Suppressor macrophage treated with lipopolysaccharide for 1 hour (primary cell): Measurements from ENCODE around the gene AGAP2.
"Not testable (repeated sequence)": the region's sequence is repeated elsewhere in the genome, so short reads cannot be mapped to it uniquely, and the experiment has no call there.

Source experiments
- DNase-seq, 3 donors: peaks; one replicate each; pipeline ENCODE4 v3.0.0-alpha.2; 2020 to 2022

Gene AGAP2

DNA sequence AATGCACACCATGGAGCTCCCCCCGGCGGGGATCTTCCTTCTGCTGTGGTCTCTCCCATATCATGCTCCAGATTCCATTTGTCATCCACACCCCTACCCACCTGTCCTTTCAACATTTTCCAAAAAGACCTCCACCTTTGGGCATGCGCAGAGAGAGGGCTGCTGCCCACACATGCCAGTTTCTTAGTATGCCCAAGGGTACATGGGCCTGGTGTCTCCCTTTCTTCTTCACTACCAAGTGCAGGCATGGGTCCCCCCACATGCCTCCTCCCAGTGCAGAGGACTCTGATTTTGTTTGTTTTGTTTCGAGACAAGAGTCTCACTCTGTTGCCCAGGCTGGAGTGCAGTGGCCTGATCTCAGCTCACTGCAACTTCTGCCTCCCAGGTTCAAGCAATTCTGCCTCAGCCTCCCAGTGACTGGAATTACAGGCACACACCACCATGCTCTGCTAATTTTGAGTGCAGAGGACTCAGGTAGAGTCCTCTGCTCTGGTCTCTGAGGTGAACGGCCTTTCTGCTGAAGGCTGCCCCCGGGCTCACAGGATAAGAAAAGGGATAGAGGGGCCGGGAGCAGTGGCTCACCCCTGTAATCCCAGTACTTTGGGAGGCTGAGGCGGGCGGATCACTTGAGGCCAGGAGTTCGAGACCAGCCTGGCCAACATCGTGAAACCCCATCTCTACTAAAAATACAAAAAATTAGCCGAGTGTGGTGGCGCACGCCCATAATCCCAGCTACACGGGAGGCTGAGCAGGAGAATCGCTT is 16.5 kb downstream of the AGAP2 start:
- not testable (repeated sequence) for DNase-seq

DNA sequence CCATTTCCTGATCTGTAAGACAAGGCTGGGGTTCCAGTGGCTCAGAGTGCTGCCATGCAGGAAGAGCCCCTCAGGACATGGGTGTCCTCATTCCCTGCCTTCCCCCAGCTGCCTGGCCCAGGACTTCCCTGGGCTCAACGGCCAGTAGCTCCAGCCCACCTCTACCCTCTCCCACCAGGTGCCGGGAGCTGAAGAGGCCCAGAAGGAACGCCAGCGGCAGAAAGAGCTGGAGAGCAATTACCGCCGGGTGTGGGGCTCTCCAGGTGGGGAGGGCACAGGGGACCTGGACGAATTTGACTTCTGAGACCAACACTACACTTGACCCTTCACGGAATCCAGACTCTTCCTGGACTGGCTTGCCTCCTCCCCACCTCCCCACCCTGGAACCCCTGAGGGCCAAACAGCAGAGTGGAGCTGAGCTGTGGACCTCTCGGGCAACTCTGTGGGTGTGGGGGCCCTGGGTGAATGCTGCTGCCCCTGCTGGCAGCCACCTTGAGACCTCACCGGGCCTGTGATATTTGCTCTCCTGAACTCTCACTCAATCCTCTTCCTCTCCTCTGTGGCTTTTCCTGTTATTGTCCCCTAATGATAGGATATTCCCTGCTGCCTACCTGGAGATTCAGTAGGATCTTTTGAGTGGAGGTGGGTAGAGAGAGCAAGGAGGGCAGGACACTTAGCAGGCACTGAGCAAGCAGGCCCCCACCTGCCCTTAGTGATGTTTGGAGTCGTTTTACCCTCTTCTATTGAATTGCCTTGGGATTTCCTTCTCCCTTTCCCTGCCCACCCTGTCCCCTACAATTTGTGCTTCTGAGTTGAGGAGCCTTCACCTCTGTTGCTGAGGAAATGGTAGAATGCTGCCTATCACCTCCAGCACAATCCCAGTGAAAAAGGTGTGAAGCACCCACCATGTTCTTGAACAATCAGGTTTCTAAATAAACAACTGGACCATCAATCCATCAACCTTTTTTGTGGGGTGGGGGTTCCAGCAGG is 17.6 kb downstream of the AGAP2 start:
- DNase-seq: no peak

DNA sequence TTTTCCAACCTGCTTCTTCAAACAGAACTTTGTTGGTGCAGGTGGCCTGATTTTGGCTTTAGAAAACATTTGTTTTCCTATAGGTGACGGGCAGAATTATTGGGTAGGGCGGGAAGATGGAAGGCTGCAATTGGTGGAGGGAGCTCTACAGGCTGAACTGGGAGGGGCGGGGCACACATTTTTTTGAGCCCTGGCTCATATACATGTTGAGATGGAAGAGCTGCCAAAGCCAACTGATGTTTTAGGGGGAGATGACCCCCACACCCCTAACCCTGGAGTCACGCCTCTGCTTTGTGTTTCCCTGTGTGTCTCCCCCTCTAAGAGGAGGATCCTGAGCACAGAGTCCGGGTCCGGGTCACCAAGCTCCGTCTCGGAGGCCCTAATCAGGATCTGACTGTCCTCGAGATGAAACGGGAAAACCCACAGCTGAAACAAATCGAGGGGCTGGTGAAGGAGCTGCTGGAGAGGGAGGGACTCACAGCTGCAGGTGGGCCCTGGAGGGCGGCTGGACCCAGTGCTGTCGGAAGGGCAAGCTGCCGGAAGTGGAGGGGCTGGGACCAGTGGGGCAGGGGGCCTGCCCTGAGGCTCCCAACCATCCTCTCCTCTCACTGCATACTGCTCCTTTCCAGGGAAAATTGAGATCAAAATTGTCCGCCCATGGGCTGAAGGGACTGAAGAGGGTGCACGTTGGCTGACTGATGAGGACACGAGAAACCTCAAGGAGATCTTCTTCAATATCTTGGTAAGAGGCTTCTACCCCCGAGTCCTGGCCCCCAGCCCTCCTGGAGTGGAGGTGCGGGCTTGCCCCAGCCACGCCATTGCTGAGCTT is 18.6 kb downstream of the AGAP2 start:
- no peak for DNase-seq

DNA sequence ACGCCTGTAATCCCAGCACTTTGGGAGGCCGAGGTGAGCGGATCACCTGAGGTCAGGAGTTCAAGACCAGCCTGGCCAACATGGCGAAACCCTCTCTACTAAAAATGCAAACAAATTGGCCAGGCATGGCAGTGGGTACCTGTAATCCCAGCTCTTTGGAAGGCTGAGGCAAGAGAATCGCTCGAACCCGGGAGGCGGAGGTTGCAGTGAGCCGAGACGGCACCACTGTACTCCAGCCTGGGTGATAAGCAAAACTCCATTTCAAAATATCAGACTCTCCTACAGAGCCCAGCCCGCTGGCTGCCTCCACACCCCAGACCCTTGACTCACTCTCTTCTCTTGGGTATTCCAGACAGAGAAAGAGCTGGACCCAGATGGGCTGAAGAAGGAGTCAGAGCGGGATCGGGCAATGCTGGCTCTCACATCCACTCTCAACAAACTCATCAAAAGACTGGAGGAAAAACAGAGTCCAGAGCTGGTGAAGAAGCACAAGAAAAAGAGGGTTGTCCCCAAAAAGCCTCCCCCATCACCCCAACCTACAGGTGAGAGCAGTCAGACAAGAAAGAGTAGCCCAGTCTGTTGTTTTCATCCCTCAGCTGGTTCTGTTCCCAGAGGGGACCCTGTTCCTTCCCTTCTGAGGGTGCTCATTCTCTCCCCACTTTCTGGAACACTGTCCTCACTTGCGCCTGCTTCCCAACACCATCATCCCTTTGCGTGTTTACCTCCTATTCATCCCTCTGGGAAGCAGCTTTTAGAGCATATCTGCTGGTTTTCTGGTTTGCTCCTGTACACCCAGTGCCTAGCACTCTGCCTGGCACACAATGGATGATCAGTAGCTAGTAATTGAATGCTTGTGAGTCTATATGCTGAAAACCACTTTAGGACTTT is 19.7 kb downstream of the AGAP2 start:
- DNase-seq: no peak

DNA sequence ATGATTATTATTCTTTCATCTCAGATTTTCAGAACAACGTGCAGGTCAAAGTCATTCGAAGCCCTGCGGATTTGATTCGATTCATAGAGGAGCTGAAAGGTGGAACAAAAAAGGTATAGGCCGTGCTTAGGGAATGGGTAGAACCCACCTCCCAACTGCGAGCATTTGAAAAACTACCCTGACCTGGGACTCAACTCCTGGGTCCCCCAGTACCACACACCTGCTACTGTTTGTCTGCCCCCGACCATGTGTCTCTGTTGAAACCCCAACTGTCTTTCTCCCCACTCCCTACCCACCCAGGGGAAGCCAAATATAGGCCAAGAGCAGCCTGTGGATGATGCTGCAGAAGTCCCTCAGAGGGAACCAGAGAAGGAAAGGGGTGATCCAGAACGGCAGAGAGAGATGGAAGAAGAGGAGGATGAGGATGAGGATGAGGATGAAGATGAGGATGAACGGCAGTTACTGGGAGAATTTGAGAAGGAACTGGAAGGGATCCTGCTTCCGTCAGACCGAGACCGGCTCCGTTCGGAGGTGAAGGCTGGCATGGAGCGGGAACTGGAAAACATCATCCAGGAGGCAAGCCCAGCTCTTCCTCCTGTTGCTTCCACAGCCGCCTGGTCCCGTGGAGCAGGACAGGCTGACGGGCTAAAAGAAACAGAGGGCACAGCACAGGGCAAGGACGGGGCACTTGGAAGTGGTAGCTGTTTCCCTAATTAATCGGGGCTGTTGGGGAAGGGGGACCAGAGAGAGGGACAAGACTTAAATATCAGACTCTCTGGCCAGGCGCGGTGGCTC is 20.5 kb downstream of the AGAP2 start:
- DNase-seq: no peak

DNA sequence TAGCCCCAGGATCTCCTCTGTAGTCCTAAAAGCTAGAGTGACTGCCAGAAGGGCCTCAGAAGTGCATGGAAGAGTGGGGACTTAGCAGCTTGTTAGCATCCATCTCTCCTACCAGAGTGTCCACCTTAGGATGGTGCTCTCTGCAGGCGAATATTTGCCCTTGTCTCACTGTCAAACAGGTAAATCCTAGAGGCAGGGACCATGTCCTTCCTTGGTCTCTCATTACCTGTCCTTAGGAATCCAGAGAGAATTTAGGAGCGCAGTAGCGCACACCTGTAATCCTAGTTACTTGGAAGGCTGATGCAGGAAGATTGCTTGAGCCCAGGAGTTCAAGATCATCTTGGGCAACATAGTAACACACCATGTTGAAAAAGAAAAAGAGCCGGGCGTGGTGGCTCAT is 21.4 kb downstream of the AGAP2 start:
- no peak for DNase-seq

DNA sequence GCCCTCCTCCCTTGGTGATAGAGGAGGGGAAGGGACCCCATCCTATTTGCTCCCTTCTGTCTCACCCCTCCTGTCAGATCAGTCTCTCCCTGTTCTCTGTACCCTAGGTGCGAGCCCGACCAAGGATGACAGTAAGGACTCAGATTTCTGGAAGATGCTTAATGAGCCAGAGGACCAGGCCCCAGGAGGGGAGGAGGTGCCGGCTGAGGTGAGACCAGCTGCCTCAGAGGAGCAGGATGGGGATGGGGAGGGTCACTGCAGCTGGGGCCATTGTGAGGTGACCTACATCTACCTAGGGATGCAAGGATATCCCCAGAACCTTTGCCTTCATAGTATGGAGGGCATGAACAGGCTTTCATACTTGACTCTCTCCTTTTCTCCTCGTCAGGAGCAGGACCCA is 22.2 kb downstream of the AGAP2 start:
- no peak for DNase-seq

DNA sequence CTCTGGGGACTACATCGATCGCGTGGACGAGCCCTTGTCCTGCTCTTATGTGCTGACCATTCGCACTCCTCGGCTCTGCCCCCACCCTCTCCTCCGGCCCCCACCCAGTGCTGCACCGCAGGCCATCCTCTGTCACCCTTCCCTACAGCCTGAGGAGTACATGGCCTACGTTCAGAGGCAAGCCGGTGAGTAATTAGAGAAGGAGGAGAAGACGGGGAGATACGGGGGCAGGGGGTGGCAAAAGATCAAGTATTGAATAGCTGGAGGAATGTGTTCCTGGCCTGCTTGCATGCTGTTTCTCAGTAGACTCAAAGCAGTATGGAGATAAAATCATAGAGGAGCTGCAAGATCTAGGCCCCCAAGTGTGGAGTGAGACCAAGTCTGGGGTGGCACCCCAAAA is 22.8 kb downstream of the AGAP2 start:
- DNase-seq: no peak

DNA sequence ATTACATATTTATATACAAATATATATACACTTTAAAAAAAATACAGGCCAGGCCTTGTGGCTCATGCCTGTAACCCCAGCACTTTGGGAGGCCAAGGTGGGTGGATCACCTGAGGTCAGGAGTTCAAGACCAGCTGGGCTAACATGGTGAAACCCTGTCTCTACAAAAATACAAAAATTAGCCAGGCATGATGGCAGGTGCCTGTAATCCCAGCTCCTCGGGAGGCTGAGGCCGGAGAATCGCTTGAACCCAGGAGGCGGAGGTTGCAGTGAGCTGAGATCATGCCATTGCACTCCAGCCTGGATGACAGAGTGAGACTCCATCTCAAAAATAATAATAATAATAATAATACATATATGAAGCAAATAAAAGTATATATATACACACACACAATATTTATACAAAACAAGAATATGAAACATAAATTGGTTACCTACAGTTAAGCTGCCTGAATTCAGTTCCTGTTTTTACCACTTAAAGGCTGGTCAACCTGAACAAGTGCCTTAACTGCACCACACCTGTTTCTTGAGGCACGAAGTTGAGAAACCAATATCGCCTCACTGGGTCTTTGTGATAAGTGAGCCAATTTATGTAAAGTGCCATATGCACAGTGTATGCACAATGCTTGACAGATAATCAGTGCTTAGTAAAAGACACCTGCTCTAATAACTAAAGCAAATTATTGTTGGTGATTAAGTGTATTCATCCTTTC is 23.4 kb downstream of the AGAP2 start:
- not testable (repeated sequence) for DNase-seq

DNA sequence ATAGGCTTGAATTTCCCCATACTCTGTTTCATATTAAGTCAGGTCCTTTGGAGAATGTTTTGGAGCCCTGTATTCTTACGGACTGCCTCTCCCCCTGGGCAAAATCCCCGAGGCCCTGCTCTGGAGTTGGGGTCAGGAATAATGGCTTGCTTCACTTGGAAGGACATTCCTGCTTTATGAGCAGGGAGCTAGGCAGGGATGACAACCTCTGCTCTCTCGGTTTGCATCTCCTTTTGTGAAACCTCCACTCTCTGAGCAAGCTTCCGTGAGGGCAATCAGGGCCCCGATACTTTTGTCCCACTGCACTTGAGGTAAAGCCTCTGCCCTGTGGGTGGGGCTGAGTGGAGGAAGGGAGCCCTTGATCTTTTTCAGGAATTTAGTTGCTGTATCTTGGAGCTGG is 25.3 kb downstream of the AGAP2 start:
- no peak for DNase-seq

DNA sequence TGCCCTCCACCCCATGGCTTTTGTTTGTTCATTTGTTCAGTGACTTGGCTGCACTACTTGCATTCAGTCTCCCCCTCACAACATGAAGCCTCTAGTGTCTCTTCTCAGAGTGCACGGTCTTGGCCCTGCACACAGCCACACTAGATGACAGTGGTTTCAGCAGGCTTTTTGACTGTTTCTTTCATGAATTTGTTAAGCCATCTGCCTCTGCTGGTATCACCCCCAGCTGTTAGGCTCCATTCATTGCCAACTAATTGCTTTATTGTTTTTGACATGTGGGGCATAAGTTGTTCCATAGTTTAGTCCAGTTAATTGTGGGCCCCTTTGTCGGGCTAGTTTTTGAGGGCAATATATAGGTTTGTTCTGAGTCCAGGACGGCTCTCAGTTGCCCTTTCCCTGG is 25.8 kb downstream of the AGAP2 start:
- no peak for DNase-seq

DNA sequence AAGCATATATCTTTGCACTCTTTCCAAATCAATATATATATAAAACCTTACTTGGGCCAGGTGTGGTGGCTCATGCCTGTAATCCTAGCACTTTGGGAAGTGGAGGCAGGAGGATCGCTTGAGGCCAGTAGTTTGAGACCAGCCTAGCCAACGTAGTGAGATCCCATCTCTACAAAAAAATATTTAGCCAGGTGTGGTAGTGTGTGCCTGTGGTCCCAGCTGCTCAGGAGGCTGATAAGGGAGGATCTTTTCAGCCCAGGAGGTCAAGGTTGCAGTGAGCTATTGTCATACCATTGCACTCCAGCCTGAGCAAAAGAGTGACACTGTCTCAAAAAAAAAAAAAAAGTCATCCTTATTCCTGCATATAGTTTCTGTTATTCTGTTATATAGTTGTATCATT is 30.2 kb downstream of the AGAP2 start:
- no peak for DNase-seq

DNA sequence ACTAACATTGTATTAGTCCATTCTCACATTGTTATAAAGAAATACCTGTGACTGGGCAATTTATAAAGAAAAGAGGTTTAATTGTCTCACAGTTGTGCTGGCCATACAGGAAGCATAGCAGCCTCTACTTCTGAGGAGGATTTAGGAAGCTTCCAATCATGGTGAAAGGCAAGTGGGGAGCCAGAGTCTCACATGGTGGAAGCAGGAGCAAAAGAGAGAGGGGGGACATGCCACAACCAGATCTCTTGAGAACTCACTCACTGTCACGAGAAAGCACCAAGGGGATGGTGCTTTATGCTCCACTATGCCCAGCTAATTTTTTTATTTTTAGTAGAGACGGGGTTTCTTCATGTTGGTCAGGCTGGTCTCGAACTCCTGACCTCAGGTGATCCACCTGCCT is 31.3 kb downstream of the AGAP2 start:
- no peak for DNase-seq

DNA sequence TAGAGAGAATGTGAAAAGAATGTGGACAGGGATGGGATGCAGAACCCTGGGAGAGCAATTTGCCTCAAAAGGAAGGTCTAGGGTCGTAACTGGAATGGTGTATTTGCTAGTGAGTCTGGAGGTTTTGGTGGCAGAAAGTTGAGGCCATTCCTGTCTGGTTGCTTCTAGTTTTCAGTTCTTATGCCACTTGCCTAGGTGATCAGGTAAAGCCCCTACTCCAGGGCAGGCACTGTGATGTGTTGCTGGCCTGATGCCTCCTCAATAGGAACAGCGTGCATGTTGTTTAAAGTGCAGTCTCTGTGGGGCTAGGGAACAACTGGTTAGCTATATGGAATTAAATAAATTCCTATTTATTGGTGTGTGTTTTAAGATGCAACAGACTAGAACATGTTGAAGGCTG is 38.2 kb downstream of the AGAP2 start:
- DNase-seq: no peak

DNA sequence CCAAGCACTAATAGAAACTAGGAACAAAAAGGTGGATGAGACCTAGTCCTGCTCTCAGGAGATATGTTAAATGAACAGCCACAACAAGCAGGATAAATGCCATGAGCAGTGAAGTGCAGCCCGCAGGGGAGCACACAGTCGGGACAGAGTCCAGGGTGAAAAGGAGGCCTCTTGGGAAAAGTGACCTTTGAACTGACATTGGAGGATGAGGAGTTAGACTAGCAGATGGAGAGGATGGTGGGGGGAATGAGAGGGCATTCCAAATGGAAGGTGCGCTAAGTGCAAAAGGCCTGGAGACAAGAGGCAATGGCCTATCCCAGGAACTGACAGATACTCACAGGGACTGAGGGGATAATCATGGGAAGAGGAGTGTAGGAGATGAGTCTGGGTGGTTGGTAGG is 40.1 kb downstream of the AGAP2 start:
- DNase-seq: no peak

DNA sequence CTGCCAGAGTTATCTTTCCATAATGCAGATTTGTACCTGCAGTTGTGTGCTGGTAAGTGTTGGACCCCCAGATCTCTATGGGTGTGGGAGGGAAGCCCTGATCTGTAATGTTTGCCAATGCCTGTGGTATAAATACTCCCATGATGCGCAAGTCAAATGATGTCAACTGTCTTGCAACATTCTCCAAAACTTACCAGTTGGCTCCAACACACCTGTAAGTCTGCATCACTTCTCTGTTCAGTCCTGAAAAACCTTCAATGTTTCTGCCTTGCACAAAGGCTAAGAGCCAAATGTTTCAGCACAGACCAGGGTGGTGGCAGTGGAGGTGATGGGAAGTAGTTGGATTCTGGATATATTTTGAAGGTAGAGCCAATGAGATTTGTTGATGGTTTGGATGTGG is 41.5 kb downstream of the AGAP2 start:
- DNase-seq: no peak

DNA sequence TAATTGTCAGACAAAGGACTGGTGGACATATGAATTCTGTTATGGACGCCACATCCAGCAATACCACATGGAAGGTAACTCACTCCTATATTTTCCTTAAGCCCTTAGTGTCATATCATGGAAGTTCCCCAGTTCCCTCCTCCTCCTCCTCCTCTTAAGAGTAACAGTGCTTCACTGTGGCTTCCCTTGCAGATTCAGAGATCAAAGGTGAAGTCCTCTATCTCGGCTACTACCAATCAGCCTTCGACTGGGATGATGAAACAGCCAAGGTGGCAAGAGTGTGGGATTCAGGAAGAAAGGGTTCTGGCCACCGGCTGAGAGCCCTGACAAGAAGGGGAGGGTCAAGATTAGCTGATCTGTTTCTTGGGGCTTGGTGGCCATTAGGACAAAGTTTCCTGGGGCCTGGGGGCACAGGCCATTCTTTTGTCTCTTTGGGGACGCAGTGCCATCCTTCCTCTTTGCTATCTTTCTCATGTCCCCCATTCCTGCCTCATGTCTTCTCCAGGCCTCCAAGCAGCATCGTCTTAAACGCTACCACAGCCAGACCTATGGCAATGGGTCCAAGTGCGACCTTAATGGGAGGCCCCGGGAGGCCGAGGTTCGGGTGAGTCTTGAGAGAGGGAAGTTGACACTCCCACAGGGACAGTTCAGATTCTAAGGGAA is 42.6 kb downstream of the AGAP2 start:
- DNase-seq: no peak

DNA sequence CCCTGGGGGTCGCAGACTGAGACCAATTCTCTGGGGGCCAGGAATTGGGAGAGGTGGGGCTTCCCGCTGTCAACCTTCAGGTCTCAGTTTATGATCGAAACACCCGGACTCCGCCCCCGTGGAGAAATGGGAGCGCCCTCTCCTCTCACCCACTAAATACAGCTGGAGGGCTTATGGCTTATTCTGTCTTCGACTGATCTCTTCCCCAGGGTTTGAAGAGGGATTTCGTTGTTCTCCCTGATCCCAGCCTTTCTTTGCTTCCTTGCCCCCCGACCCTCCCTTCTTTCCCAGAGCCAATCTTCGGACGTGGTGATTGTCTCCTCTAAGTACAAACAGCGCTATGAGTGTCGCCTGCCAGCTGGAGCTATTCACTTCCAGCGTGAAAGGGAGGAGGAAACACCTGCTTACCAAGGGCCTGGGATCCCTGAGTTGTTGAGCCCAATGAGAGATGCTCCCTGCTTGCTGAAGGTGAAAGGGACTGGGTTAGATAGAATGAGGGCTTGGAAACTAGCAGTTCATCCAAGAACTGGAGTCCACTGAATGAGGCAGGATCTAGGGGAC is 44.0 kb downstream of the AGAP2 start:
- DNase-seq: no peak

DNA sequence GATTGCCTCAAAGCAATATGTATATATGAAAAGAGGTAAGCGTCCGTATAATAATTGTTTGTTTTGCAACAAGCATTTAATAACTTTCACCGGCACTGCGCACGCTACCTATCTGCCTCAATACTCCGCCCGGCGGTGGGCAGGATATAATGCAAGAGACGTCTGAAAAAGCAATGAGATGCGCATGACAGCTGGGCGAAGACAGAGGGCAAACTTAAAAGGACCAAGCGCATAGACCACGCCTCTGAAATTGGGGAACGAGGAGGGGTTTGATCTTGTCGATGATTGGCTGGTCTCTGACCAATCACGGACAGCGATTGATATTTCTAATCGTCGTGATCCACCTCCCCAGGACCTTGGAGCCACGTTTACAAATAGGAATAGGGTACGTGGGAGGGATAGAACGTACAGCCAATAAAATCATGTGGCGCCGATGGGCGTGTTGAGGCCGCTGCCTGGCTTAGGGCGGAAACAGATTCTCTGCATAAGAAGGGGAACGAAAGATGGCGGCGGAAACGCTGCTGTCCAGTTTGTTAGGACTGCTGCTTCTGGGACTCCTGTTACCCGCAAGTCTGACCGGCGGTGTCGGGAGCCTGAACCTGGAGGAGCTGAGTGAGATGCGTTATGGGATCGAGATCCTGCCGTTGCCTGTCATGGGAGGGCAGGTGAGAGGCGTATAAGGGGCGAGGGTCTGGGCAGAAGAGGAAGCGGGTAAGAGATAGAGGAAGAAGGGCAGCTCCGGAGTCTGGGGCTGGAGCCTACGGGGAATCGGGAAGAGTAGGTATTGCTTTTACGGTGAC is 44.7 kb downstream of the AGAP2 start, which contains the start of gene OS9:
OS9 (plus strand) TSS at position 474 of the 800 bp plus-strand sequence; CDS start at position 504, 30 bp downstream.
- DNase-seq: peak; percentile 97 to 100 (median 99)
